ENCODE data around the gene BMP7.

The BMP7 gene

GRCh38 chr20:57294550-57294949, 28.1 kb upstream of the BMP7 start:
- TF ChIP-seq CTCF (IDR thresholded peaks at IDR 0.05; ENCODE audit: low read depth, low read length, missing control alignments): no peak
- no peak for DNase-seq (ENCODE audit: low read depth)
- in situ Hi-C loops (cut with HindIII; ENCODE audit: low sequenced_read_pairs): no loop called here
- no peak overlapping the region for H3K4me3 ChIP-seq (ENCODE audit: low read depth, low read length)

GRCh38 chr20:57293995-57294394, 27.6 kb upstream of the BMP7 start:
- no peak for TF ChIP-seq CTCF (IDR thresholded peaks at IDR 0.05; ENCODE audit: low read depth, low read length, missing control alignments)
- DNase-seq (ENCODE audit: low read depth): no peak
- in situ Hi-C loops (cut with HindIII; ENCODE audit: low sequenced_read_pairs): no loop called here
- H3K4me3 ChIP-seq (ENCODE audit: low read depth, low read length): no peak overlapping the region

GRCh38 chr20:57292611-57293010, 26.2 kb upstream of the BMP7 start:
- TF ChIP-seq CTCF (IDR thresholded peaks at IDR 0.05; ENCODE audit: low read depth, low read length, missing control alignments): no peak
- in situ Hi-C loops (cut with HindIII; ENCODE audit: low sequenced_read_pairs): no loop called here
- no peak overlapping the region for H3K4me3 ChIP-seq (ENCODE audit: low read depth, low read length)
- DNase-seq (ENCODE audit: low read depth): no peak

DNA sequence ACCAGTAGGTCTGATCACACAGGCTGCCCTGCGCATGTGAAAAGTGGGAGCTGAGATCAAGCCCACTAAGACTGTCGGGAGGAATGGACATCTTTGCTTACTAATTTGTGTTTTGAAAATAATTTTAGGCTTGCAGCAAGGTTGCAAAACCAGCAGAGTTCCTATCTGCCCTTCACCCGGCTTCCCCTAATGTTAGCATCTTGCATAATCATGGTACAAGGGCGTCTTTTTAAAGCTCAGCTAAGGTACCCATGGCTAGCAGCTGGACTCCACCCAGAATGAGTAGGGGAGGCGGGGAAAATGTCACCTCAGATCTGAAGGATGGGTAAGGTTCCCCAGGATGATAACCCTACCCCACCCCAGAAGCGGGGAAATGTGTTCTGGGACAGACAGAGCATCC, 25.3 kb upstream of the BMP7 start:
- DNase-seq (ENCODE audit: low read depth): no peak
- H3K4me3 ChIP-seq (ENCODE audit: low read depth, low read length): no peak overlapping the region
- no peak for TF ChIP-seq CTCF (IDR thresholded peaks at IDR 0.05; ENCODE audit: low read depth, low read length, missing control alignments)
- in situ Hi-C loops (cut with HindIII; ENCODE audit: low sequenced_read_pairs): no loop called here

DNA sequence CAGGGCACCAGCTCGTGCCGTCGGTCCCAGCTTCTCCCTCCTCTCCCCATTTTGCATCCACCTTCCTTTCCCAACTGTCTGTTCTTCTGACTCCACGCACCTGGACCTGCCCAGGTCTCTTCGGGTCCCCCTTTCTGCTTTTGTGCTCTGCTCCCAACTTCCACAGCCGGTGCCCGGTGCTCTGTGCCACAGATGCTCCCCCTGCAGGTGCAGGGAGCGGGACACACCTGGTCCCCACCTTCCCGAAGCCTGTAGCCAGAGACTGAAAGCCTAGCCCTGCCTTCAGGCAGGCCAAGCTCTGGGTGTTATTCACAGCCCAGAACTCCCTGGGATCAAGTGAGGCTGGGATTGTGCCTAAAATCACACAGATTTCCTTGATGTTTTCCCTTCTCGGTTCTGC, 24.6 kb upstream of the BMP7 start:
- in situ Hi-C loops (cut with HindIII; ENCODE audit: low sequenced_read_pairs): no loop called here
- no peak for DNase-seq (ENCODE audit: low read depth)
- no peak overlapping the region for H3K4me3 ChIP-seq (ENCODE audit: low read depth, low read length)
- TF ChIP-seq CTCF (IDR thresholded peaks at IDR 0.05; ENCODE audit: low read depth, low read length, missing control alignments): no peak

- no peak overlapping the region for H3K4me3 ChIP-seq (ENCODE audit: low read depth, low read length)
- in situ Hi-C loops (cut with HindIII; ENCODE audit: low sequenced_read_pairs): no loop called here
- TF ChIP-seq CTCF (IDR thresholded peaks at IDR 0.05; ENCODE audit: low read depth, low read length, missing control alignments): no peak
- no peak for DNase-seq (ENCODE audit: low read depth)
Observed at GRCh38 chr20:57290178-57290484, 23.7 kb upstream of the BMP7 start.
